Right lobe of liver (tissue), 6 donors: ENCODE data around the gene TCF7. TPM values are rescaled to one million over a fixed set of nuclear protein-coding genes. Genes with fewer than 3 reads are reported as not detected.
"Not testable (repeated sequence)": the region's sequence is repeated elsewhere in the genome, so short reads cannot be mapped to it uniquely, and the experiment has no call there.

Source experiments
- ATAC-seq, 4 donors: fragments of 200-7000 bp; cut with Tn5 transposase; one replicate each; pipeline ENCODE4 v1.9.1; 2020; ENCODE audit warnings: mild to moderate bottlenecking in 4 of 4, moderate library complexity in 4 of 4
- DNase-seq, 3 donors: peaks; one replicate each; pipeline ENCODE4 v3.0.0-alpha.2; 2020
- H3K27ac ChIP-seq, 3 donors: fragments of 200-600 bp; one replicate each; pipeline ENCODE4 v1.8.0; 2022
- H3K27me3 ChIP-seq, 2 donors: fragments of 200-600 bp; one replicate each; pipeline ENCODE4 v1.8.0; 2022
- H3K36me3 ChIP-seq, 4 donors: fragments of 200-600 bp; sonication (generic) in 1 of 4; one replicate each; pipeline versions ENCODE4 v1.5.1 to v1.8.0; 2017 to 2022; ENCODE audit warnings: control low read depth in 1 of 4
- H3K4me1 ChIP-seq, 4 donors: fragments of 200-600 bp; sonication (generic) in 1 of 4; one replicate each; pipeline versions ENCODE4 v1.5.1 to v1.8.0; 2017 to 2022; ENCODE audit warnings: control low read depth in 1 of 4
- H3K4me3 ChIP-seq, 3 donors: fragments of 200-600 bp; one replicate each; pipeline ENCODE4 v1.8.0; 2022
- H3K9me3 ChIP-seq, 4 donors: fragments of 200-600 bp; sonication (generic) in 1 of 4; one replicate each; pipeline versions ENCODE4 v1.5.1 to v1.8.0; 2017 to 2022; ENCODE audit warnings: control low read depth in 1 of 4
- CTCF ChIP-seq, 4 donors: fragments of 200-600 bp in 3 of 4; fragments of 450-650 bp in 1 of 4; IDR thresholded peaks; one replicate each; pipeline versions ENCODE4 v1.5.1 to v1.8.0; 2016 to 2022; ENCODE audit warnings: antibody characterized with exemption in 4 of 4, mild to moderate bottlenecking in 2 of 4
- POLR2A ChIP-seq: fragments of 450-650 bp; IDR thresholded peaks from one replicate; pipeline ENCODE4 v1.6.1; 2017; ENCODE audit warnings: antibody characterized with exemption, mild to moderate bottlenecking
- WGBS: methylation state at CpG from one replicate; pipeline ENCODE4 v1.1.6; 2018; ENCODE audit warnings: low coverage, low lambda C conversion rate; ENCODE audit not compliant: insufficient coverage; ENCODE audit errors: missing lambda C conversion rate; 5-methylcytosine and 5-hydroxymethylcytosine counted together
- intact Hi-C, 2 donors: fragments of 100-400 bp; cut with DNase I; formaldehyde crosslinking; loops; one replicate each; pipeline versions ENCODE4 v1.11.2 to v1.14.1; 2022
- total RNA-seq, 6 experiments: library from RNA; depleted of rRNA in 2 of 6; stranded (reverse); fragments of >200 nt in 2 of 6; fragmentation: NEBNext Ultra II Directional in 3 of 6; extraction: Animal tissue kit (Norgen Biotek cat#: 25700) in 3 of 6; gene quantifications; one replicate each; pipeline versions ENCODE4 v1.1.0 to v1.2.4, GENCODE V29; 2016 to 2023
- donor health status: DM: no; HTN: yes; CAD: no.
- donor health status: DM: no; HTN: no; CAD: no.
- donor health status: DM: no; HTN: no; CAD: no.
- donor health status: DM: no; HTN: yes; CAD: no.
- donor health status: DM: no; HTN: yes; CAD: no.

The TCF7 gene
- total RNA-seq, 6 experiments from 2014 or later = 2.0 to 3.8 (median 2.7) TPM

GRCh38 chr5:134151723-134152122, 37.2 kb downstream of the TCF7 start:
- Histone ChIP-seq H3K4me1 (peaks cover 0 to 25% (median 4%) of the 10 kb centered on the region in 4 donors), H3K27me3 (no peaks in the 10 kb centered on the region), H3K4me3 (no peak overlapping the region), H3K27ac (no peak overlapping the region), H3K36me3 (peaks cover 0 to 73% (median 14%) of the 10 kb centered on the region in 4 donors), H3K9me3 (no peaks in the 10 kb centered on the region)
- TF ChIP-seq CTCF (IDR thresholded peaks at IDR 0.05) (no peak), POLR2A (no peak)
- WGBS = 97% methylated on average over 3 of the region's 3 CpGs
- intact Hi-C loops = no loop called here
- DNase-seq (no peak), ATAC-seq (no peak)

- peaks cover 0 to 25% (median 4%) of the 10 kb centered on the region in 4 donors for H3K4me1 ChIP-seq
- WGBS = 91% methylated on average over 12 of the region's 15 CpGs
- ATAC-seq, DNase-seq, H3K4me3 ChIP-seq, H3K27me3 ChIP-seq, intact Hi-C loops, H3K9me3 ChIP-seq, H3K27ac ChIP-seq: not testable (repeated sequence)
- peaks cover 0 to 75% (median 15%) of the 10 kb centered on the region in 4 donors for H3K36me3 ChIP-seq
These were observed 37.8 kb downstream of the TCF7 start for GRCh38 chr5:134152173-134152832.

GRCh38 chr5:134153241-134153640, 38.8 kb downstream of the TCF7 start:
- Histone ChIP-seq H3K27me3 (no peaks in the 10 kb centered on the region), H3K27ac (no peak overlapping the region), H3K4me3 (no peak overlapping the region), H3K36me3 (peaks cover 0 to 81% (median 23%) of the 10 kb centered on the region in 4 donors), H3K4me1 (peaks cover 0 to 25% (median 4%) of the 10 kb centered on the region in 4 donors), H3K9me3 (no peaks in the 10 kb centered on the region)
- TF ChIP-seq CTCF (IDR thresholded peaks at IDR 0.05) (no peak), POLR2A (no peak)
- intact Hi-C loops = no loop called here
- WGBS = 94% methylated on average over 2 of the region's 3 CpGs
- DNase-seq (no peak), ATAC-seq (no peak)

GRCh38 chr5:134153657-134154056, 39.2 kb downstream of the TCF7 start:
- peaks cover 0 to 81% (median 27%) of the 10 kb centered on the region in 4 donors for H3K36me3 ChIP-seq
- TF ChIP-seq CTCF (IDR thresholded peaks at IDR 0.05) (no peak), POLR2A (no peak)
- H3K4me3 ChIP-seq = no peak overlapping the region
- peaks cover 0 to 25% (median 4%) of the 10 kb centered on the region in 4 donors for H3K4me1 ChIP-seq
- WGBS = 60% methylated on average over 1 of the region's 1 CpG
- ATAC-seq (peak in 1 of 4 donors; percentile 83), DNase-seq (no peak)
- H3K27ac ChIP-seq = no peak overlapping the region
- H3K9me3 ChIP-seq = no peaks in the 10 kb centered on the region
- no peaks in the 10 kb centered on the region for H3K27me3 ChIP-seq
- intact Hi-C loops = no loop called here

GRCh38 chr5:134161513-134162395, 47.3 kb downstream of the TCF7 start:
- WGBS = 90% methylated on average over 6 of the region's 6 CpGs
- Histone ChIP-seq H3K27ac (no peak overlapping the region), H3K4me1 (no peaks in the 10 kb centered on the region), H3K36me3 (peaks cover 0 to 74% (median 39%) of the 10 kb centered on the region in 4 donors), H3K27me3 (no peaks in the 10 kb centered on the region), H3K9me3 (no peaks in the 10 kb centered on the region), H3K4me3 (no peak overlapping the region)
- no peak for TF ChIP-seq CTCF (IDR thresholded peaks at IDR 0.05)
- no peak for TF ChIP-seq POLR2A
- ATAC-seq (no peak), DNase-seq (no peak)
- intact Hi-C loops = no loop called here
